Adrenal gland (tissue), 5 donors: ENCODE results near the gene GRIN1.

Experiments used
- POLR2A ChIP-seq, 2 donors: fragments of 450-650 bp; IDR thresholded peaks; one replicate each; pipeline ENCODE4 v1.6.1; 2017; ENCODE audit warnings: antibody characterized with exemption in 2 of 2, mild to moderate bottlenecking in 2 of 2, moderate library complexity in 1 of 2
- TF ChIP-seq, protein P1 (sequence below), 6 experiments: fragments of 450-650 bp in 4 of 6; fragments of 200-600 bp in 2 of 6; sonication (generic) in 1 of 6; IDR thresholded peaks; 1 replicate in 5 of 6; 2 replicates in 1 of 6; pipeline versions ENCODE4 v1.5.1 to v1.8.0; 2016 to 2021; ENCODE audit warnings: antibody characterized with exemption in 6 of 6, mild to moderate bottlenecking in 2 of 6, moderate library complexity in 1 of 6
- donor health status: DM: no; HTN: no; CAD: no.

DNA sequence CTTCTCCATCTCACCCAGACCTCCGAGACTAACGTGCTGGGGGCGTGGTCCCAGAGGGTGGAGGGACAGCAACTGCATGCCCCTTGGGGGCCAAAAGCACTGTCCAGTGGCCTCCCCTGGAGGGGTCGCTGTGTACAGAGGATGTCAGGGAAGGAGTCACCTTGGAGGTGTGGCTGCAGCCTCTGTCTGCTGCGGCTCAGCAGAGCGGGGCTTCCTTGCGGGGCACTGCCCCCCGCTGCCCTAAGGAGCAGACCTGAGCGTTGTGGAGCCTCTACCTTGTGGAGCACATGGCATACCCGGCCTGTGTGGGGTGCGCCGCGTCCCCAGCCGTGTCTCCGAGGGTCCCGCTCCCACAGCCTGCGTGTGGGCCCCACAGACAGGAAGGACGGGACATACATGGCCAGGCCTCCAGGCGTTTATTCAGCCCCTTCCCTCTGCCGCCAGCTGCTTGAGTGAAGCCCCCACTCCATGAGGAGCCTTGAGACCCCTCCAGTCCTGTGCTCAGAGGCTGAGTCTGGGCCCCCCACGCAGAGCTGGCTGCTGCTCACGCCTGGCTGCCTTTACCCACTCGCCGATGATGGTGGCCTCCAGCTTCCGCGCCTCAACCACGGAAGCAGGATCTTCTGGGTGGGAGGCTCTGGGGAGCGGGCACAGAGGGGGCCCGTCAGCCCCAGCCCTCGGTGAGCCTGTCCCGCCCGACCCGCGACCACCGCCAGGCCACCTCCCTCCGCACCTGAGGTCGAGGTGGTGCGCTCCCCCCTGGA lies 28.6 kb upstream of the GRIN1 start:
- TF ChIP-seq, protein P1, sequence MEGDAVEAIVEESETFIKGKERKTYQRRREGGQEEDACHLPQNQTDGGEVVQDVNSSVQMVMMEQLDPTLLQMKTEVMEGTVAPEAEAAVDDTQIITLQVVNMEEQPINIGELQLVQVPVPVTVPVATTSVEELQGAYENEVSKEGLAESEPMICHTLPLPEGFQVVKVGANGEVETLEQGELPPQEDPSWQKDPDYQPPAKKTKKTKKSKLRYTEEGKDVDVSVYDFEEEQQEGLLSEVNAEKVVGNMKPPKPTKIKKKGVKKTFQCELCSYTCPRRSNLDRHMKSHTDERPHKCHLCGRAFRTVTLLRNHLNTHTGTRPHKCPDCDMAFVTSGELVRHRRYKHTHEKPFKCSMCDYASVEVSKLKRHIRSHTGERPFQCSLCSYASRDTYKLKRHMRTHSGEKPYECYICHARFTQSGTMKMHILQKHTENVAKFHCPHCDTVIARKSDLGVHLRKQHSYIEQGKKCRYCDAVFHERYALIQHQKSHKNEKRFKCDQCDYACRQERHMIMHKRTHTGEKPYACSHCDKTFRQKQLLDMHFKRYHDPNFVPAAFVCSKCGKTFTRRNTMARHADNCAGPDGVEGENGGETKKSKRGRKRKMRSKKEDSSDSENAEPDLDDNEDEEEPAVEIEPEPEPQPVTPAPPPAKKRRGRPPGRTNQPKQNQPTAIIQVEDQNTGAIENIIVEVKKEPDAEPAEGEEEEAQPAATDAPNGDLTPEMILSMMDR (IDR thresholded peaks at IDR 0.05) = no peak
- TF ChIP-seq POLR2A (IDR thresholded peaks at IDR 0.05) = no peak
